ENCODE data around the gene VMAC. TPM values are rescaled to one million over a fixed set of nuclear protein-coding genes. Genes with fewer than 3 reads are reported as not detected.
A peak's percentile ranks its signal among the peaks of the same experiment; 100 is the strongest.

The VMAC gene
- total and polyA plus RNA-seq, 9 donors = 3.4 to 8.5 (median 6.4) TPM

GRCh38 chr19:5940260-5941208 lies 35.9 kb downstream of the VMAC start:
- no peak for DNase-seq
- Histone ChIP-seq H3K27ac (no peak overlapping the region), H3K9me3 (no peaks in the 10 kb centered on the region), H3K27me3 (no peaks in the 10 kb centered on the region), H3K36me3 (no peaks in the 10 kb centered on the region), H3K4me1 (ENCODE audit: insufficient read depth) (peaks cover 16% of the 10 kb centered on the region), H3K4me3 (no peak overlapping the region)
- TF ChIP-seq EP300 (IDR thresholded peaks at IDR 0.05) (no peak), POLR2A (IDR thresholded peaks at IDR 0.05) (no peak), CTCF (IDR thresholded peaks at IDR 0.05) (no peak)
- 93 to 95% (median 93%) methylated on average over 21 of the region's 21 CpGs for WGBS, 3 donors
- intact Hi-C loops (cut with DNase I) = no loop called here

- H3K4me3 ChIP-seq = no peak overlapping the region
- H3K27ac ChIP-seq = no peak overlapping the region
- H3K36me3 ChIP-seq = no peaks in the 10 kb centered on the region
- H3K27me3 ChIP-seq = no peaks in the 10 kb centered on the region
- H3K9me3 ChIP-seq = no peaks in the 10 kb centered on the region
- peaks cover 10% of the 10 kb centered on the region for H3K4me1 ChIP-seq (ENCODE audit: insufficient read depth)
- intact Hi-C loops (cut with DNase I) = no loop called here
- WGBS, 3 donors = 81 to 83% (median 82%) methylated on average over 11 of the region's 11 CpGs
- DNase-seq = no peak
- TF ChIP-seq POLR2A (IDR thresholded peaks at IDR 0.05) (no peak), EP300 (IDR thresholded peaks at IDR 0.05) (no peak)
Measured at GRCh38 chr19:5941673-5942072, 37.0 kb downstream of the VMAC start.

- H3K36me3 ChIP-seq = no peaks in the 10 kb centered on the region
- peaks cover 8% of the 10 kb centered on the region for H3K4me1 ChIP-seq (ENCODE audit: insufficient read depth)
- H3K27me3 ChIP-seq = no peaks in the 10 kb centered on the region
- no peak overlapping the region for H3K4me3 ChIP-seq
- intact Hi-C loops (cut with DNase I) = no loop called here
- H3K9me3 ChIP-seq = no peaks in the 10 kb centered on the region
- H3K27ac ChIP-seq = no peak overlapping the region
- WGBS, 3 donors = 15 to 39% (median 32%) methylated on average over 10 of the region's 10 CpGs
- TF ChIP-seq CTCF (IDR thresholded peaks at IDR 0.05) (no peak), POLR2A (IDR thresholded peaks at IDR 0.05) (no peak), EP300 (IDR thresholded peaks at IDR 0.05) (no peak)
- DNase-seq = no peak
Measured at GRCh38 chr19:5943045-5943444, 38.4 kb downstream of the VMAC start.

GRCh38 chr19:5943623-5944022 lies 39.0 kb downstream of the VMAC start:
- no peak overlapping the region for H3K4me3 ChIP-seq
- H3K36me3 ChIP-seq = no peaks in the 10 kb centered on the region
- peaks cover 9% of the 10 kb centered on the region for H3K4me1 ChIP-seq (ENCODE audit: insufficient read depth)
- DNase-seq = no peak
- intact Hi-C loops (cut with DNase I) = no loop called here
- TF ChIP-seq EP300 (IDR thresholded peaks at IDR 0.05) = no peak
- TF ChIP-seq POLR2A (IDR thresholded peaks at IDR 0.05) = no peak
- no peak for TF ChIP-seq CTCF (IDR thresholded peaks at IDR 0.05)
- H3K9me3 ChIP-seq = no peaks in the 10 kb centered on the region
- H3K27ac ChIP-seq = no peak overlapping the region
- H3K27me3 ChIP-seq = no peaks in the 10 kb centered on the region
- WGBS, 3 donors = 43 to 60% (median 44%) methylated on average over 10 of the region's 10 CpGs

- intact Hi-C loops (cut with DNase I) = no loop called here
- H3K4me1 ChIP-seq (ENCODE audit: insufficient read depth) = peaks cover 11% of the 10 kb centered on the region
Measured at GRCh38 chr19:5947435-5947834, 42.8 kb downstream of the VMAC start.

More at GRCh38 chr19:5947435-5947834, 42.8 kb downstream of the VMAC start:
- Histone ChIP-seq H3K4me3 (no peak overlapping the region), H3K9me3 (no peaks in the 10 kb centered on the region), H3K27ac (no peak overlapping the region), H3K27me3 (no peaks in the 10 kb centered on the region), H3K36me3 (no peaks in the 10 kb centered on the region)
- no peak for TF ChIP-seq CTCF (IDR thresholded peaks at IDR 0.05)
- no peak for TF ChIP-seq POLR2A (IDR thresholded peaks at IDR 0.05)
- no peak for TF ChIP-seq EP300 (IDR thresholded peaks at IDR 0.05)
- 64 to 77% (median 74%) methylated on average over 13 of the region's 13 CpGs for WGBS, 3 donors
- DNase-seq = peak in 1 of 5 donors; percentile 61

All from ovary (tissue), 9 donors.